ENCODE results near the gene IRF9. TPM values are rescaled to one million over a fixed set of nuclear protein-coding genes. Genes with fewer than 3 reads are reported as not detected.
A peak's percentile ranks its signal among the peaks of the same experiment; 100 is the strongest.

IRF9 gene
- total RNA-seq, 4 donors from 2014 or later: 61.3 to 80.1 (median 68.1) TPM

DNA sequence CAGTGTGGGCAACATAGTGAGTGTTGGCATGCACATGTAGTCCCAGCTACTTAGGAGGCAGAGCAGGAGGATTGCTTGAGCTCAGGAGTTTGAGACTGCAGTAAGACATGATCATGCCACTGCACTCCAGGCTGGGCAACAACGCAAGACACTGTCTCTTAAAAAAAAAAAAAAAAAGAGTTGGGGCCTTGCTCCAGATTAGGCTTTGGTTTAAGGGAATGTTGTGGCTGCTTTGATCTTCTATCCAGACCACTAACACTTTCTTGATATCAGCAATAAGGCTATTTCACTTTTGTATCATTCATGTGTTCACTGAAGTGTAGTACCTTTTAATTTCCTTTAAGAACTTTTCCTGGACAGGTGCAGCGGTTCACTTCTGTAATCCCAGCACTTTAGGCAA is 33.4 kb upstream of the IRF9 start:
- Histone ChIP-seq H3K27me3 (no peaks in the 10 kb centered on the region), H3K4me3 (no peak overlapping the region), H3K27ac (no peak overlapping the region), H3K4me1 (peaks cover 0 to 20% (median 2%) of the 10 kb centered on the region in 3 donors), H3K36me3 (peaks cover 0 to 23% of the 10 kb centered on the region in 2 donors), H3K9me3 (no peaks in the 10 kb centered on the region)
- TF ChIP-seq CTCF (IDR thresholded peaks at IDR 0.05): no peak
- no peak for TF ChIP-seq POLR2A (IDR thresholded peaks at IDR 0.05)
- TF ChIP-seq EP300 (IDR thresholded peaks at IDR 0.05): no peak
- TF ChIP-seq POLR2AphosphoS5 (IDR thresholded peaks at IDR 0.05): no peak
- 100% methylated on average over 2 of the region's 2 CpGs; no CpG with 5 or more reads in 1 of the 2 donors for WGBS, 2 donors (ENCODE audit: low coverage in 1 of 2)
- no peak for ATAC-seq

DNA sequence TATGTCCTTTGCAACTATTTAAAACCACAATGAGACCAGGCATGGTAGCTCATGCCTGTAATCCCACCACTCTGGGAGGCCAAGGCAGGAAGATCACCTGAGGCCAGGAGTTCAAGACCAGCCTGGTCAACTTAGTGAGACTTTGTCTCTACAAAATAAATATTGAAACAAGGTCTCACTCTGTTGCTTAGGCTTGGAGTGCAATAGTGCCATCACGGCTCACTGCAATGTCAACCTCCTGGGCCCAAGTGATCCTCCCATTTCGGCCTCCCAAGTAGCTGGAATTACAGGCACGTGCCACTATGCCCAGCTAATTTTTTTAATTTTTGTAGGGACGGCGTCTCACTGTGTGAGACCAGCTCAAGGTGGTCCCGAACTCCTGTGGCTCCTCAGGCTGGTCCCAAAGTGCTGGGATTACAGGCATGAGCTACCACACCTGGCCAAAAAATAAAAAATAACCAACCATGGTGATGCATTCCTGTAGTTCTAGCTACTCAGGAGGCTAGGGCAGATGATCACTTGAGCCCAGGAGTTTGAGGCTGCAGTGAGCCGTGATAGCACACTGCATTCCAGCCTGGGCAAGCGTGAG is 31.6 kb upstream of the IRF9 start:
- Histone ChIP-seq H3K4me1 (peaks cover 0 to 20% (median 2%) of the 10 kb centered on the region in 3 donors), H3K27me3 (no peaks in the 10 kb centered on the region), H3K4me3 (no peak overlapping the region), H3K36me3 (peaks cover 0 to 5% of the 10 kb centered on the region in 2 donors), H3K9me3 (no peaks in the 10 kb centered on the region), H3K27ac (no peak overlapping the region)
- TF ChIP-seq CTCF (IDR thresholded peaks at IDR 0.05): no peak
- no peak for TF ChIP-seq POLR2A (IDR thresholded peaks at IDR 0.05)
- no peak for TF ChIP-seq EP300 (IDR thresholded peaks at IDR 0.05)
- no peak for TF ChIP-seq POLR2AphosphoS5 (IDR thresholded peaks at IDR 0.05)
- ATAC-seq: no peak
- 94 to 96% methylated on average over 3 to 5 of the region's 8 CpGs for WGBS, 2 donors (ENCODE audit: low coverage in 1 of 2)

GRCh38 chr14:24130380-24130716 is 30.7 kb upstream of the IRF9 start, which contains the start of gene FITM1:
Gene FITM1, plus strand, starts transcription at chr14:24130659. Its CDS starts 905 bp downstream, at chr14:24131564.
- H3K27ac ChIP-seq: peak within 1 kb of the TSS in 3 of 4 donors; percentile 46 to 69 (median 58)
- no peak for ATAC-seq
- no peak for TF ChIP-seq CTCF (IDR thresholded peaks at IDR 0.05)
- no peak for TF ChIP-seq POLR2A (IDR thresholded peaks at IDR 0.05)
- no peak for TF ChIP-seq POLR2AphosphoS5 (IDR thresholded peaks at IDR 0.05)
- TF ChIP-seq EP300 (IDR thresholded peaks at IDR 0.05): no peak
- no peaks in the 10 kb centered on the region for H3K9me3 ChIP-seq
- no peaks in the 10 kb centered on the region for H3K27me3 ChIP-seq
- peaks cover 0 to 22% (median 2%) of the 10 kb centered on the region in 3 donors for H3K4me1 ChIP-seq
- no peaks in the 10 kb centered on the region for H3K36me3 ChIP-seq
- no peak within 1 kb of the TSS for H3K4me3 ChIP-seq
- 80 to 86% methylated on average over 1 of the region's 5 CpGs for WGBS, 2 donors (ENCODE audit: low coverage in 1 of 2)

DNA sequence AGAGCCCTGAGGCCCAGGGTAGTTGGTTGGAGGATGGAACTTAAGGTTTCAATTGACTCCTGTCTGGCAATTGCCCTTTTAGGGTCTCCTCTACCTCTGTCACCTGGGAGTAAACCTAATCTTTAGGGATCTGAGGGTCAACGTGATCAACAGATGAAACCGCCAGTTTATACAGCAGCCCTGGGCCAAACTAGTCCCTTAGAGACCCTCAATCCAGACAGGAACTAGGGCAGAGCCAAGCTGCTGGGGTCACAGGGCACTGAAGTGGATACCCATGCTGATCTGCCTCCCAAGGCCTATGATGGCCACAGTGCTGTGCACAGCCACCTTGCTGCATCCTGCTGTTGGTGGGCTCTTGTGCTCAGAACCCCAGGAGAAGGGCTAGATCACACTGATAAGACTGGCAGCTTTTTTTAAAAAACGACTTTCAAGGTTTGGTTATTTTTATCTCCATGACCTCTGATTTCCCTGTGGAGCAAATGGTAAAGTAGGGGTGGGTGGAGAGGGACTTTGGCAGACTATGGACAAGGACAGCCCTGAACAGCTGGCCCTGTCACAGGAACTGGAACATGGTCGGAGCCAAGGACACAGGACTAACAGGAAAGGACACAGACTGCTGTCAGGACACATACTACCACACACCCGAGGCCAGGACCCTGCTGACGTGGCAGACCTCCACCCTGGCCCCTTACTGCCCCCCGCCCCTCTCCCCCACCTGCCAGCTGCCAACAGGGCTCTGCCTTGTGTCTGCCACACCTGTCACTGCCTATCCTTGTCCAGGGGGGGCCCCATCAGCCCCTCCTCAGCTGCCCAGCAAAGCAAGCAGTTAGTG is 30.1 kb upstream of the IRF9 start:
- TF ChIP-seq POLR2AphosphoS5 (IDR thresholded peaks at IDR 0.05) (no peak), EP300 (IDR thresholded peaks at IDR 0.05) (no peak), POLR2A (IDR thresholded peaks at IDR 0.05) (no peak), CTCF (IDR thresholded peaks at IDR 0.05) (no peak)
- Histone ChIP-seq H3K4me3 (no peak overlapping the region), H3K27me3 (no peaks in the 10 kb centered on the region), H3K36me3 (no peaks in the 10 kb centered on the region), H3K4me1 (peaks cover 0 to 26% (median 2%) of the 10 kb centered on the region in 3 donors), H3K27ac (peak overlapping the region in 3 of 4 donors; percentile 46 to 69 (median 58)), H3K9me3 (no peaks in the 10 kb centered on the region)
- no peak for ATAC-seq
- 0% methylated on average over 1 of the region's 7 CpGs; no CpG with 5 or more reads in 1 of the 2 donors for WGBS, 2 donors (ENCODE audit: low coverage in 1 of 2)
